ENCODE data around the gene TYMP. TPM values are rescaled to one million over a fixed set of nuclear protein-coding genes. Genes with fewer than 3 reads are reported as not detected.

The TYMP gene
- total RNA-seq, 2 experiments from 2014 or later: 9.9 to 10.0 TPM

GRCh38 chr22:50519151-50519550, 10.7 kb downstream of the TYMP start:
- H3K9me3 ChIP-seq (ENCODE audit: control insufficient read depth in 1 of 2, insufficient read depth in 1 of 2, low read length in 2 of 2): no peaks in the 10 kb centered on the region
- POLR2A ChIA-PET: interaction anchor here (1.0 kb wide), 1 partner anchor 12 kb away, joined by 5 read pairs; the partner anchor contains the start of genes LMF2 and NCAPH2
- CTCF ChIA-PET: interaction anchor here (0.6 kb wide), 1 partner anchor 143 kb away, joined by 4 read pairs; no protein-coding TSS in a partner anchor
- intact Hi-C loops (cut with DNase I, micrococcal nuclease): no loop called here
- DNase-seq: no peak
- no peak for TF ChIP-seq CTCF (IDR thresholded peaks at IDR 0.05)
- peaks cover 74% of the 10 kb centered on the region for H3K36me3 ChIP-seq (ENCODE audit: insufficient read depth, low read length)
- Mint-ChIP-seq H3K4me1 (ENCODE audit: low read depth) (peaks cover 7% of the 10 kb centered on the region), H3K4me3 (no peak overlapping the region), H3K9me3 (no peaks in the 10 kb centered on the region), H3K27me3 (no peaks in the 10 kb centered on the region), H3K36me3 (ENCODE audit: low read depth) (peaks cover 72% of the 10 kb centered on the region), H3K27ac (no peak overlapping the region)
- no peak overlapping the region for H3K4me3 ChIP-seq (ENCODE audit: low read length)
- no peaks in the 10 kb centered on the region for H3K27me3 ChIP-seq (ENCODE audit: control insufficient read depth in 1 of 2, insufficient read depth in 2 of 2, low read length in 2 of 2)
- peaks cover 7% of the 10 kb centered on the region for H3K4me1 ChIP-seq (ENCODE audit: insufficient read depth, low read length)
- no peak overlapping the region for H3K27ac ChIP-seq (ENCODE audit: low read depth in 1 of 2, low read length in 2 of 2)
- no peak for ATAC-seq (ENCODE audit: poor library complexity)

- Mint-ChIP-seq H3K9me3 (no peaks in the 10 kb centered on the region), H3K27ac (no peak overlapping the region), H3K4me1 (ENCODE audit: low read depth) (peaks cover 7% of the 10 kb centered on the region), H3K4me3 (no peak overlapping the region), H3K27me3 (no peaks in the 10 kb centered on the region), H3K36me3 (ENCODE audit: low read depth) (peaks cover 71% of the 10 kb centered on the region)
- no peak overlapping the region for H3K27ac ChIP-seq (ENCODE audit: low read depth in 1 of 2, low read length in 2 of 2)
- H3K4me1 ChIP-seq (ENCODE audit: insufficient read depth, low read length): peaks cover 2% of the 10 kb centered on the region
- no peak for DNase-seq
- peaks cover 69% of the 10 kb centered on the region for H3K36me3 ChIP-seq (ENCODE audit: insufficient read depth, low read length)
- TF ChIP-seq CTCF (IDR thresholded peaks at IDR 0.05): no peak
- intact Hi-C loops (cut with DNase I, micrococcal nuclease): no loop called here
- CTCF ChIA-PET: interaction anchor here (0.6 kb wide), 1 partner anchor 143 kb away, joined by 4 read pairs; no protein-coding TSS in a partner anchor
- H3K4me3 ChIP-seq (ENCODE audit: low read length): no peak overlapping the region
- ATAC-seq (ENCODE audit: poor library complexity): no peak
- POLR2A ChIA-PET: interaction anchor here (1.0 kb wide), 1 partner anchor 11 kb away, joined by 5 read pairs; the partner anchor contains the start of genes LMF2 and NCAPH2
- H3K9me3 ChIP-seq (ENCODE audit: control insufficient read depth in 1 of 2, insufficient read depth in 1 of 2, low read length in 2 of 2): no peaks in the 10 kb centered on the region
- H3K27me3 ChIP-seq (ENCODE audit: control insufficient read depth in 1 of 2, insufficient read depth in 2 of 2, low read length in 2 of 2): no peaks in the 10 kb centered on the region
Observed at GRCh38 chr22:50518606-50519005, 11.2 kb downstream of the TYMP start.

- no peak for TF ChIP-seq CTCF (IDR thresholded peaks at IDR 0.05)
- H3K27ac ChIP-seq (ENCODE audit: low read depth in 1 of 2, low read length in 2 of 2): no peak overlapping the region
- CTCF ChIA-PET: interaction anchor here (0.8 kb wide), 1 partner anchor 8 kb away, joined by 3 read pairs; no protein-coding TSS in a partner anchor
- peaks cover 64% of the 10 kb centered on the region for H3K36me3 ChIP-seq (ENCODE audit: insufficient read depth, low read length)
- peaks cover 2% of the 10 kb centered on the region for H3K4me1 ChIP-seq (ENCODE audit: insufficient read depth, low read length)
- H3K36me3 Mint-ChIP-seq (ENCODE audit: low read depth): peaks cover 65% of the 10 kb centered on the region
- peaks cover 7% of the 10 kb centered on the region for H3K4me1 Mint-ChIP-seq (ENCODE audit: low read depth)
- H3K4me3 Mint-ChIP-seq: no peak overlapping the region
- H3K4me3 ChIP-seq (ENCODE audit: low read length): no peak overlapping the region
- no peak overlapping the region for H3K27ac Mint-ChIP-seq
- H3K27me3 ChIP-seq (ENCODE audit: control insufficient read depth in 1 of 2, insufficient read depth in 2 of 2, low read length in 2 of 2): no peaks in the 10 kb centered on the region
- ATAC-seq (ENCODE audit: poor library complexity) (no peak), DNase-seq (no peak)
- H3K9me3 Mint-ChIP-seq: no peaks in the 10 kb centered on the region
- intact Hi-C loops (cut with DNase I, micrococcal nuclease): no loop called here
- POLR2A ChIA-PET: interaction anchor here (1.1 to 1.3 kb wide), 2 partner anchors 8 to 9 kb away, joined by 5 to 6 read pairs; partner anchors contain the start of genes LMF2, NCAPH2 and SCO2
- H3K9me3 ChIP-seq (ENCODE audit: control insufficient read depth in 1 of 2, insufficient read depth in 1 of 2, low read length in 2 of 2): no peaks in the 10 kb centered on the region
- no peaks in the 10 kb centered on the region for H3K27me3 Mint-ChIP-seq
Observed at GRCh38 chr22:50517495-50518260, 12.1 kb downstream of the TYMP start.

Measured in CD4-positive, alpha-beta T cell (primary cell).